Left ventricle myocardium inferior (tissue), 1 donor: ENCODE measurements around the gene CX3CR1. TPM values are rescaled to one million over a fixed set of nuclear protein-coding genes. Genes with fewer than 3 reads are reported as not detected.
"Not testable (repeated sequence)": the region's sequence is repeated elsewhere in the genome, so short reads cannot be mapped to it uniquely, and the experiment has no call there.

Experiments
- DNase-seq: peaks from one replicate; pipeline ENCODE4 v3.0.0-alpha.2; 2020
- H3K27ac ChIP-seq: fragments of 200-600 bp; replicated peaks from 2 replicates; pipeline ENCODE4 v1.8.0; 2021
- H3K27me3 ChIP-seq: fragments of 200-600 bp; 2 replicates; pipeline ENCODE4 v1.8.0; 2021; ENCODE audit warnings: low read depth
- H3K36me3 ChIP-seq: fragments of 200-600 bp; 2 replicates; pipeline ENCODE4 v1.8.0; 2021
- H3K4me1 ChIP-seq: fragments of 200-600 bp; 2 replicates; pipeline ENCODE4 v1.8.0; 2021
- H3K4me3 ChIP-seq: fragments of 200-600 bp; 2 replicates; pipeline ENCODE4 v1.8.0; 2021; ENCODE audit warnings: mild to moderate bottlenecking, moderate library complexity
- H3K9me3 ChIP-seq: fragments of 200-600 bp; replicated peaks from 2 replicates; pipeline ENCODE4 v1.8.0; 2021
- CTCF ChIP-seq: fragments of 200-600 bp; IDR thresholded peaks from 2 replicates; pipeline ENCODE4 v1.8.0; 2021; ENCODE audit warnings: antibody characterized with exemption, mild to moderate bottlenecking, borderline replicate concordance
- intact Hi-C: fragments of 100-400 bp; cut with micrococcal nuclease; formaldehyde crosslinking; loops from one replicate; pipeline ENCODE4 v1.11.0; 2022
- total RNA-seq: library from RNA; stranded (reverse); fragmentation: NEBNext Ultra II Directional; extraction: Animal tissue kit (Norgen Biotek cat#: 25700); gene quantifications from one replicate; pipeline ENCODE4 v1.2.1, GENCODE V29; 2021
- donor health status: DM: no; HTN: yes; CAD: no; lungs with severe emphysema.

CX3CR1 gene
- total RNA-seq, 1 donor from 2014 or later = 0.82 TPM

- Histone ChIP-seq H3K4me3 (no peak overlapping the region), H3K4me1 (no peaks in the 10 kb centered on the region), H3K27ac (no peak overlapping the region), H3K9me3 (peaks cover 13% of the 10 kb centered on the region), H3K36me3 (no peaks in the 10 kb centered on the region), H3K27me3 (peaks cover 20% of the 10 kb centered on the region)
- DNase-seq = no peak
- intact Hi-C loops = no loop called here
- no peak for TF ChIP-seq CTCF
Measured at GRCh38 chr3:39323494-39323893, 43.7 kb upstream of the CX3CR1 start.

- Histone ChIP-seq H3K36me3 (no peaks in the 10 kb centered on the region), H3K4me1 (no peaks in the 10 kb centered on the region), H3K9me3 (peaks cover 13% of the 10 kb centered on the region), H3K27ac (no peak overlapping the region), H3K4me3 (no peak overlapping the region), H3K27me3 (peaks cover 20% of the 10 kb centered on the region)
- intact Hi-C loops = no loop called here
- no peak for TF ChIP-seq CTCF
- no peak for DNase-seq
Measured at GRCh38 chr3:39322936-39323335, 43.1 kb upstream of the CX3CR1 start.

- DNase-seq, intact Hi-C loops: not testable (repeated sequence)
Measured at GRCh38 chr3:39322209-39322715, 42.4 kb upstream of the CX3CR1 start.

GRCh38 chr3:39321574-39321983, 41.7 kb upstream of the CX3CR1 start:
- H3K36me3 ChIP-seq, H3K4me3 ChIP-seq, H3K27ac ChIP-seq, DNase-seq, H3K4me1 ChIP-seq, intact Hi-C loops: not testable (repeated sequence)
- Histone ChIP-seq H3K9me3 (peaks cover 13% of the 10 kb centered on the region), H3K27me3 (peaks cover 20% of the 10 kb centered on the region)

More at GRCh38 chr3:39322209-39322715, 42.4 kb upstream of the CX3CR1 start:
- not testable (repeated sequence) for H3K4me1 ChIP-seq, H3K4me3 ChIP-seq, H3K36me3 ChIP-seq, H3K27ac ChIP-seq
- Histone ChIP-seq H3K27me3 (peaks cover 20% of the 10 kb centered on the region), H3K9me3 (peaks cover 13% of the 10 kb centered on the region)

- Histone ChIP-seq H3K4me1 (no peaks in the 10 kb centered on the region), H3K27ac (no peak overlapping the region), H3K27me3 (peaks cover 17% of the 10 kb centered on the region), H3K4me3 (no peak overlapping the region), H3K36me3 (no peaks in the 10 kb centered on the region), H3K9me3 (peaks cover 27% of the 10 kb centered on the region)
- intact Hi-C loops = no loop called here
- DNase-seq = no peak
- TF ChIP-seq CTCF = no peak
Measured at GRCh38 chr3:39319249-39319648, 39.4 kb upstream of the CX3CR1 start.

- Histone ChIP-seq H3K4me1 (no peaks in the 10 kb centered on the region), H3K9me3 (peaks cover 31% of the 10 kb centered on the region), H3K27me3 (peaks cover 9% of the 10 kb centered on the region), H3K36me3 (no peaks in the 10 kb centered on the region), H3K27ac (no peak overlapping the region), H3K4me3 (no peak overlapping the region)
- no peak for TF ChIP-seq CTCF
- intact Hi-C loops = no loop called here
- DNase-seq = no peak
Measured at GRCh38 chr3:39318301-39318700, 38.5 kb upstream of the CX3CR1 start.
